ENCODE results near the gene TULP4.

- TF ChIP-seq RARB (CRISPR knock-in tag; IDR thresholded peaks at IDR 0.05) (no peak), ZC3H10 (CRISPR knock-in tag; IDR thresholded peaks at IDR 0.05) (no peak), ZFP3 (CRISPR knock-in tag; IDR thresholded peaks at IDR 0.05) (no peak), PATZ1 (CRISPR knock-in tag; IDR thresholded peaks at IDR 0.05; ENCODE audit: borderline replicate concordance) (no peak), CSDC2 (CRISPR knock-in tag; IDR thresholded peaks at IDR 0.05) (no peak), ZNF8 (CRISPR knock-in tag; IDR thresholded peaks at IDR 0.05) (no peak), PPARA (CRISPR knock-in tag; IDR thresholded peaks at IDR 0.05; ENCODE audit: borderline replicate concordance) (no peak), TCF4 (CRISPR knock-in tag; IDR thresholded peaks at IDR 0.05; ENCODE audit: borderline replicate concordance) (no peak), ZFP30 (CRISPR knock-in tag; IDR thresholded peaks at IDR 0.05) (no peak), BACH2 (CRISPR knock-in tag; IDR thresholded peaks at IDR 0.05; ENCODE audit: borderline replicate concordance) (no peak), CREB5 (CRISPR knock-in tag; IDR thresholded peaks at IDR 0.05; ENCODE audit: low read depth) (no peak), ARNTL (CRISPR knock-in tag; IDR thresholded peaks at IDR 0.05; ENCODE audit: borderline replicate concordance, low read depth) (no peak)
- TF ChIP-seq, protein P1, sequence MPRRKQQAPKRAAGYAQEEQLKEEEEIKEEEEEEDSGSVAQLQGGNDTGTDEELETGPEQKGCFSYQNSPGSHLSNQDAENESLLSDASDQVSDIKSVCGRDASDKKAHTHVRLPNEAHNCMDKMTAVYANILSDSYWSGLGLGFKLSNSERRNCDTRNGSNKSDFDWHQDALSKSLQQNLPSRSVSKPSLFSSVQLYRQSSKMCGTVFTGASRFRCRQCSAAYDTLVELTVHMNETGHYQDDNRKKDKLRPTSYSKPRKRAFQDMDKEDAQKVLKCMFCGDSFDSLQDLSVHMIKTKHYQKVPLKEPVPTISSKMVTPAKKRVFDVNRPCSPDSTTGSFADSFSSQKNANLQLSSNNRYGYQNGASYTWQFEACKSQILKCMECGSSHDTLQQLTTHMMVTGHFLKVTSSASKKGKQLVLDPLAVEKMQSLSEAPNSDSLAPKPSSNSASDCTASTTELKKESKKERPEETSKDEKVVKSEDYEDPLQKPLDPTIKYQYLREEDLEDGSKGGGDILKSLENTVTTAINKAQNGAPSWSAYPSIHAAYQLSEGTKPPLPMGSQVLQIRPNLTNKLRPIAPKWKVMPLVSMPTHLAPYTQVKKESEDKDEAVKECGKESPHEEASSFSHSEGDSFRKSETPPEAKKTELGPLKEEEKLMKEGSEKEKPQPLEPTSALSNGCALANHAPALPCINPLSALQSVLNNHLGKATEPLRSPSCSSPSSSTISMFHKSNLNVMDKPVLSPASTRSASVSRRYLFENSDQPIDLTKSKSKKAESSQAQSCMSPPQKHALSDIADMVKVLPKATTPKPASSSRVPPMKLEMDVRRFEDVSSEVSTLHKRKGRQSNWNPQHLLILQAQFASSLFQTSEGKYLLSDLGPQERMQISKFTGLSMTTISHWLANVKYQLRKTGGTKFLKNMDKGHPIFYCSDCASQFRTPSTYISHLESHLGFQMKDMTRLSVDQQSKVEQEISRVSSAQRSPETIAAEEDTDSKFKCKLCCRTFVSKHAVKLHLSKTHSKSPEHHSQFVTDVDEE (CRISPR knock-in tag; IDR thresholded peaks at IDR 0.05) = no peak
- TF ChIP-seq, protein P2, sequence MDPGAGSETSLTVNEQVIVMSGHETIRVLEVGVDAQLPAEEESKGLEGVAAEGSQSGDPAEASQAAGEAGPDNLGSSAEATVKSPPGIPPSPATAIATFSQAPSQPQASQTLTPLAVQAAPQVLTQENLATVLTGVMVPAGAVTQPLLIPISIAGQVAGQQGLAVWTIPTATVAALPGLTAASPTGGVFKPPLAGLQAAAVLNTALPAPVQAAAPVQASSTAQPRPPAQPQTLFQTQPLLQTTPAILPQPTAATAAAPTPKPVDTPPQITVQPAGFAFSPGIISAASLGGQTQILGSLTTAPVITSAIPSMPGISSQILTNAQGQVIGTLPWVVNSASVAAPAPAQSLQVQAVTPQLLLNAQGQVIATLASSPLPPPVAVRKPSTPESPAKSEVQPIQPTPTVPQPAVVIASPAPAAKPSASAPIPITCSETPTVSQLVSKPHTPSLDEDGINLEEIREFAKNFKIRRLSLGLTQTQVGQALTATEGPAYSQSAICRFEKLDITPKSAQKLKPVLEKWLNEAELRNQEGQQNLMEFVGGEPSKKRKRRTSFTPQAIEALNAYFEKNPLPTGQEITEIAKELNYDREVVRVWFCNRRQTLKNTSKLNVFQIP (CRISPR knock-in tag; IDR thresholded peaks at IDR 0.05; ENCODE audit: borderline replicate concordance, low read depth) = no peak
Observed at GRCh38 chr6:158503846-158504245, 191.6 kb downstream of the TULP4 start.

Measured in SK-N-SH treated with all-trans-retinoic acid at 6 μM for 48 hours (cell line).